ENCODE results near the gene SMIM3.

GRCh38 chr5:150750469-150750868, 28.1 kb upstream of the SMIM3 start:
- TF ChIP-seq EZH2 (IDR thresholded peaks at IDR 0.05; ENCODE audit: borderline replicate concordance, low read depth, low read length, poor library complexity, severe bottlenecking): no peak
- TF ChIP-seq, protein P1, sequence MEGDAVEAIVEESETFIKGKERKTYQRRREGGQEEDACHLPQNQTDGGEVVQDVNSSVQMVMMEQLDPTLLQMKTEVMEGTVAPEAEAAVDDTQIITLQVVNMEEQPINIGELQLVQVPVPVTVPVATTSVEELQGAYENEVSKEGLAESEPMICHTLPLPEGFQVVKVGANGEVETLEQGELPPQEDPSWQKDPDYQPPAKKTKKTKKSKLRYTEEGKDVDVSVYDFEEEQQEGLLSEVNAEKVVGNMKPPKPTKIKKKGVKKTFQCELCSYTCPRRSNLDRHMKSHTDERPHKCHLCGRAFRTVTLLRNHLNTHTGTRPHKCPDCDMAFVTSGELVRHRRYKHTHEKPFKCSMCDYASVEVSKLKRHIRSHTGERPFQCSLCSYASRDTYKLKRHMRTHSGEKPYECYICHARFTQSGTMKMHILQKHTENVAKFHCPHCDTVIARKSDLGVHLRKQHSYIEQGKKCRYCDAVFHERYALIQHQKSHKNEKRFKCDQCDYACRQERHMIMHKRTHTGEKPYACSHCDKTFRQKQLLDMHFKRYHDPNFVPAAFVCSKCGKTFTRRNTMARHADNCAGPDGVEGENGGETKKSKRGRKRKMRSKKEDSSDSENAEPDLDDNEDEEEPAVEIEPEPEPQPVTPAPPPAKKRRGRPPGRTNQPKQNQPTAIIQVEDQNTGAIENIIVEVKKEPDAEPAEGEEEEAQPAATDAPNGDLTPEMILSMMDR (conservative IDR thresholded peaks at IDR 0.05; ENCODE audit: low read depth, low read length): no peak
